ENCODE data around the gene CRPPA.

Gene CRPPA

GRCh38 chr7:16412274-16413254 is 8.8 kb downstream of the CRPPA start:
- H3K9me3 ChIP-seq (ENCODE audit: control insufficient read depth in 5 of 5, low read length in 5 of 5): no peaks in the 10 kb centered on the region
- H3K4me1 ChIP-seq (ENCODE audit: control insufficient read depth in 5 of 5, insufficient read depth in 5 of 5, low read length in 5 of 5): no peaks in the 10 kb centered on the region
- H3K36me3 ChIP-seq (ENCODE audit: control insufficient read depth in 5 of 5, insufficient read depth in 5 of 5, low read length in 5 of 5): no peaks in the 10 kb centered on the region
- no peak overlapping the region for H3K27ac ChIP-seq (ENCODE audit: low read depth, low read length)
- H3K4me3 ChIP-seq (ENCODE audit: low read depth in 1 of 5, low read length in 5 of 5): no peak overlapping the region
- no peak overlapping the region for H3K9ac ChIP-seq (ENCODE audit: low read length in 5 of 5)
- peaks cover 0 to 3% (median 0%) of the 10 kb centered on the region in 5 donors for H3K27me3 ChIP-seq (ENCODE audit: control insufficient read depth in 5 of 5, insufficient read depth in 4 of 5, low read length in 5 of 5)

DNA sequence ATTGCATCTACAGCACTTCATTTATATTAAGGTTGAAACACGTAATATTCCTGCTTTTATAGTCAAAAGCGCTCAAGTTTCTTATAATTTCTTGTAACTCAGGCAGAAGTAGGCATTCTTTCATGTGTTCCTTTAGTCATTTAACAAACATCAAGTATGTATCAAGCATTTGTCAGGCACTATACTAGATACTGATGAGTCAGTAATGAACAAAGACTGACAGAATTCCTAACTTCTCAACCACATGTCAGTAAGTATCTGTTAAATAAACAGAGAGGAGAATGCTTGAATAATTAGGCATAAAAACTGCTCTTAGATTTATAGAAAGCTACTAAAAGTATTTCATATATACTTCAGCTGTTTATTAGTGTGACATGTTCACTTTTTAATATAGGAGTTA is 9.9 kb downstream of the CRPPA start:
- no peaks in the 10 kb centered on the region for H3K36me3 ChIP-seq (ENCODE audit: control insufficient read depth in 5 of 5, insufficient read depth in 5 of 5, low read length in 5 of 5)
- H3K27ac ChIP-seq (ENCODE audit: low read depth, low read length): no peak overlapping the region
- no peaks in the 10 kb centered on the region for H3K4me1 ChIP-seq (ENCODE audit: control insufficient read depth in 5 of 5, insufficient read depth in 5 of 5, low read length in 5 of 5)
- H3K9me3 ChIP-seq (ENCODE audit: control insufficient read depth in 5 of 5, low read length in 5 of 5): no peaks in the 10 kb centered on the region
- H3K27me3 ChIP-seq (ENCODE audit: control insufficient read depth in 5 of 5, insufficient read depth in 4 of 5, low read length in 5 of 5): peaks cover 0 to 3% (median 0%) of the 10 kb centered on the region in 5 donors
- no peak overlapping the region for H3K4me3 ChIP-seq (ENCODE audit: low read depth in 1 of 5, low read length in 5 of 5)
- no peak overlapping the region for H3K9ac ChIP-seq (ENCODE audit: low read length in 5 of 5)

DNA sequence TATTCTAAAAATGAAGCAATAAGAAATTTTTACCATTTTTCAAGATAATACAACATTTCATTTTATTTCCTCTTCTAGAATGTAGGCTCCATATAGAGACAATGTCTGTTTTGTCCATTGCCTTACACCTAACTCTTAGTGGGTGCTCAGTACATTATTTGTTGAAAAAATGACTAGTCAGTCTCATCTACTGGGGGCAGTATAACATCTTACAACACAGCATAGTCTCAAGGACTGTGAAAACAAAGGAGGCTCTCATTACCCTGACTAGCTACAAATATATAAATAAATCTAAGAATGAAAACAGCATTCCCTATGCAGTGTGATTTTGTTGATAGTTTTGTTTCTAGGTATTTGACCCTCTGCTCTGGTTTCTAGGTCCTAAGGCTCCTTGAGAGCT is 11.6 kb downstream of the CRPPA start:
- Histone ChIP-seq H3K9ac (ENCODE audit: low read length in 5 of 5) (no peak overlapping the region), H3K27me3 (ENCODE audit: control insufficient read depth in 5 of 5, insufficient read depth in 4 of 5, low read length in 5 of 5) (peaks cover 0 to 3% (median 0%) of the 10 kb centered on the region in 5 donors), H3K36me3 (ENCODE audit: control insufficient read depth in 5 of 5, insufficient read depth in 5 of 5, low read length in 5 of 5) (no peaks in the 10 kb centered on the region), H3K4me1 (ENCODE audit: control insufficient read depth in 5 of 5, insufficient read depth in 5 of 5, low read length in 5 of 5) (no peaks in the 10 kb centered on the region), H3K27ac (ENCODE audit: low read depth, low read length) (no peak overlapping the region), H3K4me3 (ENCODE audit: low read depth in 1 of 5, low read length in 5 of 5) (no peak overlapping the region), H3K9me3 (ENCODE audit: control insufficient read depth in 5 of 5, low read length in 5 of 5) (no peaks in the 10 kb centered on the region)

DNA sequence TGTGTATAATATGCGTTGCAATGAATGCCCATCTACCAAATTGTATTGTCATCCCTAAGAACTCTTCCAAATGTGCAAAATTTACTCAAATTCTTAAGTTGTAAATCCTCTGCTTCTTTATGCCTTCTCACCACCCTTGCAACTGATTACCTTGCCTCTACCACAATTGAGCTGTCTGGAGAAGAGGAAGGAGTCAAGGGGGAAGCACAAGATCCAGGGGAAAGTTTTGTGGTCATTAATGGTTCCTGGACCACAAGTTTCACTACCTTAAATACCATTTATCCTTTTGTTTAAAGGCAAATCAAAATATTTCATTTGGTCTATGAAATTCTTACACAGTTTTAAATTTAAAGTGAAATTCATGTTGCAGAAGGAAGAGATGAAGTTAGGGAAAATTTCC is 16.7 kb downstream of the CRPPA start:
- Histone ChIP-seq H3K27me3 (ENCODE audit: control insufficient read depth in 5 of 5, insufficient read depth in 4 of 5, low read length in 5 of 5) (peaks cover 0 to 3% (median 0%) of the 10 kb centered on the region in 5 donors), H3K9me3 (ENCODE audit: control insufficient read depth in 5 of 5, low read length in 5 of 5) (peaks cover 4 to 15% (median 11%) of the 10 kb centered on the region in 5 donors), H3K9ac (ENCODE audit: low read length in 5 of 5) (no peak overlapping the region), H3K4me3 (ENCODE audit: low read depth in 1 of 5, low read length in 5 of 5) (no peak overlapping the region), H3K4me1 (ENCODE audit: control insufficient read depth in 5 of 5, insufficient read depth in 5 of 5, low read length in 5 of 5) (peaks cover 0 to 4% (median 0%) of the 10 kb centered on the region in 5 donors), H3K27ac (ENCODE audit: low read depth, low read length) (no peak overlapping the region), H3K36me3 (ENCODE audit: control insufficient read depth in 5 of 5, insufficient read depth in 5 of 5, low read length in 5 of 5) (peaks cover 0 to 1% (median 0%) of the 10 kb centered on the region in 5 donors)

DNA sequence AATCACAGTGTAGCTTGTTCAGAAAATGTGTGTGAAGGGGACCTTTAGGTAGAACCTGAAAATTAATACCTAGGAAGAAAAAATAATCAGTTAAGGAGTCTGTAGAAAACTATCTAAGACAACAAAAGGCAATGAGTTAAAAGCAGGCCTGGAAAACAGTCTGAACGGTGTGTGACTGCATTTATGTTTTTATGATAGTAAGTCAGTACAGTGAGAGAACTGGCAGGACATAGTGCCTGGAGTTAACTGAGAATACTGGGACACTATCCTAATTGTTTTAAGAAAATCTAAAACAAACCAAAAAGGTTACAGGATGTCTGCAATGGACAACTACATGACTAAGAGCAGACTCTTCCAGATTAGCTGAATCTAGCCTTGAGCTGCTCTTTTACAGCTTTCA is 17.9 kb downstream of the CRPPA start:
- H3K9ac ChIP-seq (ENCODE audit: low read length in 5 of 5): no peak overlapping the region
- H3K27me3 ChIP-seq (ENCODE audit: control insufficient read depth in 5 of 5, insufficient read depth in 4 of 5, low read length in 5 of 5): peaks cover 0 to 3% (median 0%) of the 10 kb centered on the region in 5 donors
- no peak overlapping the region for H3K27ac ChIP-seq (ENCODE audit: low read depth, low read length)
- H3K4me3 ChIP-seq (ENCODE audit: low read depth in 1 of 5, low read length in 5 of 5): no peak overlapping the region
- H3K9me3 ChIP-seq (ENCODE audit: control insufficient read depth in 5 of 5, low read length in 5 of 5): peaks cover 4 to 27% (median 11%) of the 10 kb centered on the region in 5 donors
- peaks cover 0 to 7% (median 0%) of the 10 kb centered on the region in 5 donors for H3K4me1 ChIP-seq (ENCODE audit: control insufficient read depth in 5 of 5, insufficient read depth in 5 of 5, low read length in 5 of 5)
- H3K36me3 ChIP-seq (ENCODE audit: control insufficient read depth in 5 of 5, insufficient read depth in 5 of 5, low read length in 5 of 5): peaks cover 0 to 2% (median 0%) of the 10 kb centered on the region in 5 donors

DNA sequence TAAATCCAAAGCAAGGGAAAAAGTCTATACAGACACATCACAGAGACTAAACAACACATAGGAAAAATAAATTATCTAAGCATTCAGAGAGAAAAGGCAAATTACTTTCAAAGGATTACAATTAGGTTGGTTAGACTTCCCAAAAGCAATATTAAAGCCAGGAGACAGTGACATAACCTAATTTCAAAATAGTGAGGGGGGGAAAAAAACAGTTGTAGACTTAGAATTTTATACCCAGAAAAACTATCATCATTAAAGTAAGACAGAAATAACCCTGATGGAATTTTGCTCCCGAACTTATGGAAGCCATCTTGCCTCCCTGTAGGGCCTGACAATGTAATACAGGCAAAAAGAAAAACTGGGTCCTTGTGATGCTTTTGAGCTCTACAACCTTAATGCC is 18.4 kb downstream of the CRPPA start:
- Histone ChIP-seq H3K4me1 (ENCODE audit: control insufficient read depth in 5 of 5, insufficient read depth in 5 of 5, low read length in 5 of 5) (peaks cover 0 to 7% (median 0%) of the 10 kb centered on the region in 5 donors), H3K9me3 (ENCODE audit: control insufficient read depth in 5 of 5, low read length in 5 of 5) (peaks cover 4 to 31% (median 11%) of the 10 kb centered on the region in 5 donors), H3K27ac (ENCODE audit: low read depth, low read length) (no peak overlapping the region), H3K4me3 (ENCODE audit: low read depth in 1 of 5, low read length in 5 of 5) (no peak overlapping the region), H3K9ac (ENCODE audit: low read length in 5 of 5) (no peak overlapping the region), H3K36me3 (ENCODE audit: control insufficient read depth in 5 of 5, insufficient read depth in 5 of 5, low read length in 5 of 5) (peaks cover 0 to 2% (median 0%) of the 10 kb centered on the region in 5 donors), H3K27me3 (ENCODE audit: control insufficient read depth in 5 of 5, insufficient read depth in 4 of 5, low read length in 5 of 5) (no peaks in the 10 kb centered on the region)

- no peak overlapping the region for H3K4me3 ChIP-seq (ENCODE audit: low read depth in 1 of 5, low read length in 5 of 5)
- H3K27me3 ChIP-seq (ENCODE audit: control insufficient read depth in 5 of 5, insufficient read depth in 4 of 5, low read length in 5 of 5): no peaks in the 10 kb centered on the region
- H3K36me3 ChIP-seq (ENCODE audit: control insufficient read depth in 5 of 5, insufficient read depth in 5 of 5, low read length in 5 of 5): peaks cover 0 to 2% (median 0%) of the 10 kb centered on the region in 5 donors
- peaks cover 4 to 36% (median 11%) of the 10 kb centered on the region in 5 donors for H3K9me3 ChIP-seq (ENCODE audit: control insufficient read depth in 5 of 5, low read length in 5 of 5)
- no peak overlapping the region for H3K27ac ChIP-seq (ENCODE audit: low read depth, low read length)
- no peak overlapping the region for H3K9ac ChIP-seq (ENCODE audit: low read length in 5 of 5)
- H3K4me1 ChIP-seq (ENCODE audit: control insufficient read depth in 5 of 5, insufficient read depth in 5 of 5, low read length in 5 of 5): peaks cover 0 to 7% (median 0%) of the 10 kb centered on the region in 5 donors
Measured at GRCh38 chr7:16402091-16402490, 19.2 kb downstream of the CRPPA start.

GRCh38 chr7:16400893-16401275 is 20.5 kb downstream of the CRPPA start:
- Histone ChIP-seq H3K9ac (ENCODE audit: low read length in 5 of 5) (no peak overlapping the region), H3K9me3 (ENCODE audit: control insufficient read depth in 5 of 5, low read length in 5 of 5) (peaks cover 4 to 40% (median 11%) of the 10 kb centered on the region in 5 donors), H3K4me3 (ENCODE audit: low read depth in 1 of 5, low read length in 5 of 5) (no peak overlapping the region), H3K4me1 (ENCODE audit: control insufficient read depth in 5 of 5, insufficient read depth in 5 of 5, low read length in 5 of 5) (peaks cover 0 to 7% (median 0%) of the 10 kb centered on the region in 5 donors), H3K27ac (ENCODE audit: low read depth, low read length) (no peak overlapping the region), H3K36me3 (ENCODE audit: control insufficient read depth in 5 of 5, insufficient read depth in 5 of 5, low read length in 5 of 5) (peaks cover 0 to 2% (median 0%) of the 10 kb centered on the region in 5 donors), H3K27me3 (ENCODE audit: control insufficient read depth in 5 of 5, insufficient read depth in 4 of 5, low read length in 5 of 5) (no peaks in the 10 kb centered on the region)

DNA sequence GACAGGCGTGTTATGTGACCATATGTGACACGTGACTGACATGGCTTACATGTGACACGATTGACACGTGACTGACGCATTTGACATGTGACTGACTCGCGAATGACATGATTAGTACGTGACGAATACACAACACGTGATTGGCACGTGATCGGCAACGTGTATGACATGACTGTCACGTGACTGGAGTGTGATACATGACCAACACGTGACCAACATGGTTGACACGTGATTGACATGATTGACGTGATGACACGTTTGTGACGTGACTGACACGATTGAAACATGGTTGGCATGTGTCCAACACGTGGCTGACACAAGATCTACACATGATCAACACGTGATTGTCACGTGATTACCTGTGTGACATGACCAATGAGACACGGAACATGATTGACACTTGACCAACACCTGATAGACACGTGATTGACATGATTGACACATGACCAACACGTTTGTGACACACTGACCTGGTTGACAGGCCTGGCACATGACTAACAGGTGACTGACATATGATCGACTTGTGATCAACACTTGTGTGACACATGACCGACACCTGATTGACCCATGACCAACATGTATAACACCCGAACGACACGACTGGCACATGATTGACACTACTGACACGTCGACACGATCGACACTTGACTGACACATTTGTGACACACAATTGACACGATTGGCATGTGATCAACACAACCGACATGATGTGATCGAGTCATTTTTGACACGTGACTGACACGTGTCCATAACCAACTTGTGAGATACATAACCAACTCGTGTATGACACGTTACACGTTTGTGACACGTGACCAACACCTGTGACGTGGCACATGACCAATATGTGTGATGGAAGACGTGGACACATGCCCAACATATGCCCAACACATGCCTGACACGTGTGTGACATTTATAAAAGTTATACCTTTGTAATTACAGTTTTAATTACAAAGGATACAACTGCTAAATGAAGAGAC is 21.1 kb downstream of the CRPPA start:
- Histone ChIP-seq H3K36me3 (ENCODE audit: control insufficient read depth in 5 of 5, insufficient read depth in 5 of 5, low read length in 5 of 5) (peaks cover 0 to 2% (median 0%) of the 10 kb centered on the region in 5 donors), H3K4me3 (ENCODE audit: low read depth in 1 of 5, low read length in 5 of 5) (no peak overlapping the region), H3K27ac (ENCODE audit: low read depth, low read length) (no peak overlapping the region), H3K4me1 (ENCODE audit: control insufficient read depth in 5 of 5, insufficient read depth in 5 of 5, low read length in 5 of 5) (peaks cover 0 to 7% (median 0%) of the 10 kb centered on the region in 5 donors), H3K9ac (ENCODE audit: low read length in 5 of 5) (no peak overlapping the region), H3K27me3 (ENCODE audit: control insufficient read depth in 5 of 5, insufficient read depth in 4 of 5, low read length in 5 of 5) (no peaks in the 10 kb centered on the region), H3K9me3 (ENCODE audit: control insufficient read depth in 5 of 5, low read length in 5 of 5) (peaks cover 4 to 40% (median 11%) of the 10 kb centered on the region in 5 donors)
